Left renal pelvis (tissue), 4 donors: ENCODE data around the gene RPS10. TPM values are rescaled to one million over a fixed set of nuclear protein-coding genes. Genes with fewer than 3 reads are reported as not detected.

Experiments
- DNase-seq, 4 donors: peaks; one replicate each; pipeline ENCODE4 v3.0.0-alpha.2; 2013; ENCODE audit warnings: low read depth in 4 of 4, low spot score in 3 of 4
- polyA plus RNA-seq, 4 donors: library from polyadenylated mRNA; unstranded; fragments of 120-200 nt; gene quantifications; one replicate each; pipeline ENCODE4 v1.2.1, GENCODE V29; 2013; ENCODE audit not compliant: insufficient read length in 4 of 4

Gene RPS10
- 1,000 to 10,000 TPM; 1,176 to 1,427 (median 1,217) TPM for polyA plus RNA-seq

DNA sequence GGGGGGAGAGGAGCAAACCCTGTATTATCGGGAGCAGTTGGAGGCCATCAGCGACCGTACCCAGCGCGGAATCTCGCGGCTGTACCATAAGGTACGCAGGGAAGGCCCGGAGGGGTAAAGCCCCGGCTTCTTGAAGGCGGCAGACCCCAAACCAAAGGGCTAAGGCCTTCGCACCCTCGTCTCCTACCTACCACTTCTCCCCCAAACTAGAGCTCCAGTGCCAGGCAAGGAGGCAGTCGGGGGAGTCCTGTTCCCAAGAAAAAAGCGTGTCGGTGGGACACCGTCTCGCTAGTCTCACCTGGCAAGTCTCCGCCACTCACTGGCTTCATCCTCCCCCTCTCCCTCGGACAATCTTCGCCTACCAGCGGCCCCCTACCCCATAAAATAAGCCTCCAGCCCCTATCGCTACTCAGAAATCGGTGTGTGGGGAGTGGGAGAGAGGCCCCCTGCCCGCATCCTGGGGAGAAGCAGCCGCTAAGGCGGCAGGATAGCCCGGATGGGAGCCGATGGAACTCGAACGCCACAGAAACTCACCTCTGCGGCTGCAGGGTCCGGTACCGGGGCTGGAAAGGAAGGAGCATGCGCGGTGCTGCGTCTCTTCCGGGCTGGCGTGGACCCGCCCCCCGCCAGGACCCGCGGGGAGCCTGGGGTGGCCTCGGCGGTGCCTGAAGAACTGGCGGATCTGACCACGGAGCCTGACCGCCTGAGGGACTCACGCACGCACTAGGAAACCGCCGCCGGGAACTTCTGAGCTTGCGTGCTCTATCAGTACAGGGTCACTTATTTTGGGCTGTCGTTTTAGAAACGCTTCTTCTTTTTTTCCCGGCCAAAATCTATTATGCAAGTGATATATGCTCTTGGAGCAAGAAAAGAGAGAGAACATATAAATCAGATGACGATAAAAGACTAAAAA lies at the start of gene RPS10:
RPS10 (minus strand) TSS at position 572 of the 913 bp plus-strand sequence. CDS start 848 bp downstream, outside the sequence.
- DNase-seq, result peak; percentile 82 to 85 (median 84)

DNA sequence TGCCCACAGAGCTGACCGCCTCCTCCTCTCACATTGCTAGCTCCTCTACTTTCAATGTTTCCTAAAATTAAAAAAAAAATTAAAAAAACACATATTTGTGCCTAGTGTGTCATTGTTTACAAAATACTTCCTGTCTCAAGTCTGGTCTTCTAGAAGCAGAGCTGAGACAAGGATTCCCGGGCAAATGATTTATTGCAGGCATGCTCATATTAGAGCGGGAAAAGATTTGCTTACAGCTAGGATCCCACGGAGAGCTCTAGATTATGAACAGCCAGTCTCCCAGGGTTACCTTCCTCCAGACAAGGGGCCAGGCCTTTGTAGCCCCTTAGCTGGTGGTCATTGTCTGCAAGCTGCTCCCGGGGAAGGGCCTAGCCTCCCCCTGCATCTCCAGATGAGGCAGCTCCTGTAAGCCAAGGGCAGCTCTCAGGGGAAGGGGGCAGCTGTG lies 49.4 kb upstream of the RPS10 start:
- no peak for DNase-seq

DNA sequence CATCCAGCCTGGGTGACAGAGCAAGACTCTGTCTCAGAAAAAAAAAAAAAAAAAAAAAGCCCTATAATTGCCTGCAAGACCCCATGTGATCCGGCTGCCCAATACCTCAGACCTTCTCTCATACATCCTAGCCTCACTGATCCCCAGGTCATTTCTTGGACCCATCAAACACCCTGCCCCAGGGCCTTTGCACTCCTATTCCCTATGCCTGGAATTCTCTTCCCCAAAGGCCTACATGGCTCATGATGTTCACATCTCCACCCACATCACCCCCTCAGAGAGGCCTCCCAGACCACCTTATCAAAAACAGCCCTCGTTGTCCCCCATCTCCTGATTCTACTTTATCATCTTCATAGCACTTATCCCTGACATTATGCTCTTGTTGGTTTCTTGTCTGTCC lies 48.9 kb upstream of the RPS10 start:
- DNase-seq, result no peak

DNA sequence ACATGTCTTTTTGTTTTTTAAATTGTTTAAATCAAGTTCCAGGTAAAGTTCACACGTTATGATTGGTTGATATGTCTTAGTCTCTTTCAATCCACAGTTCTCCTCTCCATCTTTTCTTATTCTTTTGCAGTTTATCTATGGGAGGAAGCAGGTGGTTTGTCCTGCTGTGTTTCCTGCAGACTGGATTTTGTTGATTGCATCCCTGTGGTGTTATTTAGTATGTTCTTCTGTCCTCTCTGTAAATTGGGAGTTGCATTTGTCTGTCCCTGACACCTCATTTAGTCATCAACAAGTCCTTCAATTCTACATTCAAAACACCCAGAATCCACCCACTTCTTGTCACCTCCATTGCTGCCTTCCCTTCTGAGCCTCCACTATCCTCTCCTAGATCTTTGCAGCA lies 48.1 kb upstream of the RPS10 start:
- no peak for DNase-seq

DNA sequence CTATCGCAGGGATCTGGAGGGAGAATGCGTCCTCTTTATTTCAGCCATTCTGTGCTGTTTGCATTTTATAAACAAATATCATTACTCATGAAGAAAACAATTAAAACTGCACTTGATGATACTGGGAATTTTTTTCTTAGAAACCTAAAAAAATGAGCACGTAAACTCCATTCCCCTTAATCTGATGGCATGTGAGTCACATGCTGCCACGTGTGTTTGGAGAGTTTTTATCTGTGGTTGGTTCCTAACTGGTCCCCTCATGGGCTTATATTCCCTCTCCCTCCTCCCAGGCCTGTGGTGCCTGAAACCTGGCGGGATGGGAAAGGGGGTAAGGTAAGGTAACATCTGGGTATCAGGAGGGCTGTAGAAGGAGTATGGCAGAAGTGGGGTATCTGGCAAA lies 46.6 kb upstream of the RPS10 start:
- no peak for DNase-seq

DNA sequence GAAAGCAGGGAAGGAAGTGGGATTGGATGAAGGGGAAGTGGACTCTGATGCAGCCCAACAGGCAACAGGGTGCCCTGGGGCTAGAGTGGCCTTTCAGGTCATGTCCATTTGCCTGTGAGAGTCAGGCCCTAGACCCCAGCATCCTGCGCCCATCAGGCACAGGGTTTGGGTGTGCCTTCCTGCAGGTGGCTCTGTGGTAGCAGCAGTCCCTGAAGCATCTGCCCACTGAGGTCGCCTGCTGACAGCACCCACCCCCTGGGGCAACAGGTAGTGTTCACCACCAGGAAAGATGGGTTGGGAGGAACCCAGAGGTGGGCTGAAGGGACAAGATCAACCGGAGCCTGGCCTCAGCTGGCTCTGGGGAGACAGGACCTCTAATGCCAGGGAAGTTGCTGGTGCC lies 43.6 kb upstream of the RPS10 start:
- DNase-seq, result no peak

DNA sequence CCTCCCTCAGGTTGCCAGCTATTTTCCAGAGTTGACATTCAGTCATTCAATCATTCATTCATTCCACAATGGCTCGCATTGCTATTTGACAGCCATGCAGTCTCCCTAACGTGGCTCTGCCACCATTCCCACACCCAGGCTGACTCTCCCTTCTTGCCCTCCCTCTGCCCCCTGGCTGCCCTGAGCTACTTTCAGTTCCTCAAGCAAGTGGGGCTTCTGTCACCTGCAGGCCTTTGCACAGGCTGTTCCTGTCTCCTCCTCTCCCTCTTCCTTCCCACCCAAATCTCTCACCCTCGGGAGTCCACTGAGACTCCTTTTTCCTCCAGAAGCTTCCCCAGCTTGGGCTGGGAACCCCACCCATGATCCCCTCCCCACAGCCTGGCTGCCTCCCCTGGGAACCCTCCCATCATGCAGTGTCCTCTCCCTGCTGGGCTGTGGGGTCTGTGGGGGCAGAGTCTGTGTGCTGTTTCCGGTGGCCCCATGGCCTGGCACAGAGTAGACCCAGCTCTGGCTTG lies 42.6 kb upstream of the RPS10 start:
- DNase-seq, result no peak

DNA sequence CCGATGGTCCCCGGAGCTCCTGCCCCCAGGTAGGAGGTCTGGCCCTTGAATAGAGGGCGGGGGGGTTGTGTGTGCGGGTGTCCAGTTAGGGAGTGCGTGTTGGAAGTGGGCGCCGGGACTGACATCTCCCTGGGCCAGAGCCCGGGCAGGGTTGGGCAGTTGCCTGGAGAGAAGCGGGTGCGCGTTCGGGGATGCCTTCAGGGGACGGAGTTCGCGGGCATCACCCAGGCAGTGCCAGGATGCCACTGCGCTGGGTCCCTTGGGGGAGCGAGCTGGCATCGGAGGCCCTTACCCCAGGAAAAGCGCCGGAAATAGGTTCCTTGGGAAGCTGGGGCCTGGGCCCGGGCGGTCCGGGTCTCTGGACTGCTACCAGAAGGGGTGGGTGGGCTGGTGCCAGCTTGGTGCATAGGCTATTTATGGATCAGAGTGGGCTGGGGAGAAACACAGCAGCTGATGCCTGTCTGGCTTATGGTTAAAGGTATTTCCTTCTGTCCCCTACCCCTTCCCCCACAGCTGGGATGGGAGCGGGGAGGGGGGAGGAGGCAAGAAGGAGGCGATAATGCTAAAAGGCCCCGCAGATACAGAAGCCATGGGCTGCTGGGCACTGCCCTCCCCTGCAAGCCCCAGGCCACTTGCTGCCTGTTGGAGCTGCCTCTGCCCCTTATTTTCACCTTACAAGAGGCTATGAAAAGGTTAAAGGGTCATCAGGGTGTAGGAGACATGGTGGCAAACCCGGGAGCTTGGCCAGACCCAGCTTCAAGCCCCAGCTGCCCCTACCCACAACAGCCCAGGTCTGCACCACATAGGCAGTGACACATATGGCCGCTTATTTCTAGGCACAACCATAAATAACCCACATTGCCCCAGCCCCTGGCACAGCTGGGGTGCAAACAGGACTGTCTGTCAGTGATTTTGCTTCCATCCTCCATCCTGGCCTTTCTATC lies 40.6 kb upstream of the RPS10 start:
- DNase-seq, result no peak

DNA sequence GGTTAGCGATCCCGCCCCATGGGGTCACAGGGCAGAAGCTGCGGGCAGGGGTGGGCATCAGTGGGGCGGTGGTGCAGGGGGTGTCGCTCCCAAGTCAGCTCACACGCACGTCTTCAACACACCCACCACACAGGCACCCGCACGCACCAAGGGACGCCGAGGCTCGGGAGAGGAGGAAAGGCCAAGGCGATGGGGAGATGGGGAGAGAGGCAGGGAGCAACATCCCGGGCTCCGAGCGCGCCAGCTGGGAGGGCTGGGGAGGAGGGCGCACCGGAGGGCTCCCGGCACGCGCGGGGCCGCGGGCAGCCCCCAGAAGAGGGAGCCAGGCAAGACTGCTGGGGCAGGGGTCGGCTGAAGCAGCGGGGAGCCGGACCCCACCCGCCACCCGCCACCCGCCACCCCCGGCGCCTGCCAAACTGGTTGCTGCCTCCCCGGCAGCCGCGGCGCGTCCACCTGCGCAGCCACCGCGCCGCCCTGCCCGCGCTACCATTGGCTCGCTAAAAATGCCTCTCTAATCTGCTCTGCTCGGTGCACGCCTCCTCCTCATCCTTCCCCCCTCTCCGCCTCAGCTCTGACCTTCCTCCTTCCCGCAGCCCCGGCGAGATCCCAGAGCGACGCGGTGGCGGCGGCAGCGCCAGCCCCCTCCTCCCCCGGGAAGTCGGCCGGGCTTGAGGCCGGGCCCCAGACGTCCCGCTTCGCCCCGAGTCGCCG lies 39.8 kb upstream of the RPS10 start, which contains the start of gene PACSIN1:
PACSIN1 (plus strand) TSS at position 546 of the 711 bp plus-strand sequence. CDS start 60,230 bp downstream, outside the sequence.
- no peak for DNase-seq

DNA sequence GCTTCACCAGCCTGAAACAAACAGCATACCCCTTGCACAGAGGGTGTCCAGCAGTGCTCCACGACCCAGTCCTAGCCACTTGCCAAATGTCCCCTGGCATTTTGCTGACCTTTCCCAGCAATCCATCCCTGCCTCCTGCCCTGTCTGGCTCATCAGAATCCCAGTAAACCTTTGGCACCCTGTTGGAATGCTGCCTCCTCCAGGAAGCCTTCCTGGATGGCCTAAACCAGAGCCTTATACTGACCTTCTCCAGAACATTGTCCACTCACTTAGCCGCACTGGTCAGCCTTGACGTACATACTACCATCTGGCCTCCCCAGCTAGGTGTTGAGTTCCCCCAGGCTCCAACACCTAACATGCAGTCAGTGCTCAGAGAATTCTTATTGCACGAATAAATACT lies 38.0 kb upstream of the RPS10 start:
- no peak for DNase-seq

DNA sequence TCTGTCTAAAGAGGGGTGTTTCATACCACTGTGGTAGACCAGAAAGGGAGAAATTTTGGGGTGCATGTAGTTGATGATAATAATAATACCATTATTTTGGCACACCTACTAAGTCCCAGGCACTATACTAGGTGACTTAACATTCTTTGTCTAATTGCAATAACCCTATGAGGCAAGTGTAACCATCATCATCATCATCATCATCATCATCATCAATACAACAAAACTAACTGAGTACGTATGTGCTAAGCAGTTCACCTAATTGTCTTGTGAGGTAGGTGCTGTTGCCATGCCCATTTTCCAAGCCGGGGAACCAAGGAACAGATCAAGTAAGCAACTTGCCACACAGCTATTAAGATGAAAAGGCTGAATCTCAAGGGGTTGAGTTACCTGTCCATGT lies 37.4 kb upstream of the RPS10 start:
- DNase-seq, result no peak

DNA sequence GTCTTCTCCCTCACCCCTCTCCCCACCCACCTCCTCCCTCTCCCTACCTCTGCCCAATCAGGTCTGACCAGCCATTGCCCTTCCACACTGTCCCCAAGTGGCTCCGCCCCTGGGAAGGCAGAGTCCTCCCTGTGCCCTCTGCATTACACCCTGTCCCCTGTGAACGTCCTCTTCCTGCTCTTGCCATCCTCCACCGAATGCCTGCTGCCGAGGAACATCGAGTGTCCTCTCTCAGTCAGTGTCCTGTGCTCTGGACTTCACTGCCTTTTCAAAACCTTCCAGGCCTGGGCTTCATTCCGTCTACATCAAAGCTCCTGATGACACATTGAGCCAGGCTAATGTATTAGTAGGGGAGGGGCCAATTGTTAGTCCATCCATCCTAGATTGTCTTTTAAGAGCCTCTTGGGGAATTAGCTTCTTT lies 36.7 kb upstream of the RPS10 start:
- DNase-seq, result no peak

DNA sequence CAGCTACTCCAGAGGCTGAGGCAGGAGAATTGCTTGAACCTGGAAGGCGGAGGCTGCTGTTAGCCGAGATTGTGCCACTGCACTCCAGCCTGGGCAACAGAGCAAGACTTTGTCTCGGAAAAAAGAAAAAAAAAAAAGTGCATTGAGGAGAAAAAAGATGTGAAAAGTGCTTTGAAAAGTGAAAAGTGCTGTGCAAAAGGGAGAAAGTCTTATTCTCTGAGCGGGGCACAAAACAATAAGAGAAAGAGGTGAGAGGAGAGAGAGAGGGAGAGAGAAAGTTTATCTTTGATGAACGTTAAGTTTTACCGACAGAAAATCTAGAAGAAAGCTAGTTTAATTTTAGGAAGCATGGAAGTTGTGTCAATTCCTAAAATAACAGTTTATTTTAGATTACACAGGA lies 36.1 kb upstream of the RPS10 start:
- no peak for DNase-seq

DNA sequence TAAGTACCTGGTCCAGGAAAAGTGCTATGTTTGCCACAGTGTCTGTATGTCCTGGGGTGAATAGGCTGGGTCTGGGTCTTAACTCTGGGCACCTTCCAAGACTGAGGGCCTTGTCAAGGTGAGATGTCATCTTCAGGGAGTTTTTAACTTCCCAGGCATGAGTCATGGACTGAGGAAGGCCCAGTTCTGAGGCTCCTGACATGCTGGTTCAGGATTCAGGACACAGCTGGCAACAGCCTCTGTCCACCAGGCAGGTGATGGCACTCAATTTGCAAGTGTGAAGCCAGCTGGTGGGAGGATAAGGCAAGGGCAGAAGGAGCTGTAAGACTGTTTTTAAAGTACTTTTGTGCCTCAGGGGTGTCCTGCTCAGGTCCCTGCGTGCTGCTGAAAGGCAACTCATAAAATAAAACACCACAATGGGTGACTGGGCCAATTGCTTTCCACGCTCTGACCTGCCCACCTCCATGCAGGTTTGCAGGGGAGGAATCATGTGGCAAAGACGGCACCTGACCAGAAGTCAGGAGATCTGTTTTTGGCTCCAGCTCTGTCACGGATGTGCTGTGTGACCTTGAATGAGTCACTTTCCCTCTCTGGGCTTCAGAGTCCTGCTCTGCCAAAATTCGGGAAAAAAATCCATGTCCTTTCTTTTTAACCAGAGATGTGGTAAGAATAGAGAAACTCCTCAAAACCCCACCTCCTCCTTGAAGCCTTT lies 35.1 kb upstream of the RPS10 start:
- DNase-seq, result no peak

DNA sequence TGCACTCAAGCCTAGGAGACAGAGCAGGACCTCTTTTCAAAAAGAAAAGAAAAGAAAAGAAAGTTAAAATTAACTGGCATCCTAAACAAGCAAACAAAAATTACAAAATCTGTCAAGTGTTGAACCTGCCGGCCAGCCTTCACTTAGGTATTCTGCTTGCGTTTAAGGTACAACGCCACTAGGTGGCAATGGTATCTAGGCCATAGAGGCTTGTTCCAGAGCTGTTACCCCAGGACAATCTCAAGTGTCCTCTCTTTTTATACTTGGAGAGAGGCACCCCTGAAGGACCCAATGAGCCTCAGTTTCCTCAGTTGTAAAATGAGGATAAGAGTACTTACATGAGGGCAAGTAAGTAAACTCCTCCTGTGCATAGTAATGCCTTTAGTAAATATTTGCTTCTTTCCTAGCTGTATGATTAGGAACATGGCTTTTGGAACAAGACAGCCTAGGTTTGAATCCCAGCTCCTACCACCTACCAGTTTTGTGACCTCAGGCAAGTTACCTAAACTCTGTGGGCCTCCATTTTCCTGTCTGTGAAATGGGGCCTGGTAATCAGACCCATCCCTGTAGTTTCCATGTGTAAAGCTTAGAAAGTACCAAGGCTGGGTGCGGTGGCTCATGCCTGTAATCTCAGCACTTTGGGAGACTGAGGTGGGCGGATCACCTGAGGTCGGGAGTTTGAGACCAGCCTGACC lies 34.2 kb upstream of the RPS10 start:
- DNase-seq, result no peak

DNA sequence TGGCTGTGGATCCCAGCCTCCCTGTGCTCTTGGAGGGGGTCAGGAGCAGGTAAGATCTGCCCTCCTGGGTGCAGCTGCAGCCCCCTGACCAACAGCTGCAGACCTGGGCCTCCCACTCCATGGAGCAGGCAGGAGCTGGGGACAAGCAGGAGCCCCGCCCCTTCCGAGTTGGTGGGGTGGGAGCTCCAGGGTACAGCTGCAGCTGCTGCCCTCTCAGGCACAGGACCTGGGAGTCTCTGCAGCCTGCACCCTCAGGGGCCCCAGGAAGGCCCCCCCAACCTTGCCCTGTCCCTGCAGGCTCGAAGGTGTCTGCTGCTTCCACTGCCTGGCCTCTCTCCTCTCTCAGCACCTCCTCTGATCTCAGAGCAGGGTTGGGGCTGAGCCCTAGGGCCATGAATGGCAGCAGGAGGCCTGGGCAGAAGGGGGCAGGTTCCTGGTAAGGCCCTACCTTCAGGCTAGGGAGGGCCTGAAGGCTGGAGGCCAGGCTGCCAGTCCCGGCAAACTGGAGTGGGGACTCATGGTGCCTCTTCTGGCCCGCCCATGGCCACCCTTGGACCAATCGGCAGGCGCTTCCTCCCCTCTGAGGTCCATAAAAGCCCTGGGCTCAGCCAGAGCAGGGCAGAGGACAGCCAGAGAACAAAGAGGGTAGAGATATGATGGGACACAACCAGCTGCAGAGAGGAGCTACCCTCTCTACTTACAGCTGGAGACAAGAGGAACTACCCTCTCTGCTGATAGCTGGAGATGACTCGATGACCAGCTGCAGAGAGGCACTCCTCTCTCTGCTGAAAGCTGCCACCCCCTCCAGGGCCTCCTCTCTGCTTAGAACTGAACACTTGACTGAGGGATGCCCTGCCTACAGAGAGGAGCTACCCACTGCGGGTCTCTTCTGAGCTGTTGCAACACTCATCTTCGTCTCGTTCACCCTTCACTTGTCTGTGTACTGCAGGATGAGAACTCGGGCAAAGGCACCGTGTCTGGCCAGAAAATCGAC lies 32.2 kb upstream of the RPS10 start:
- DNase-seq, result no peak

DNA sequence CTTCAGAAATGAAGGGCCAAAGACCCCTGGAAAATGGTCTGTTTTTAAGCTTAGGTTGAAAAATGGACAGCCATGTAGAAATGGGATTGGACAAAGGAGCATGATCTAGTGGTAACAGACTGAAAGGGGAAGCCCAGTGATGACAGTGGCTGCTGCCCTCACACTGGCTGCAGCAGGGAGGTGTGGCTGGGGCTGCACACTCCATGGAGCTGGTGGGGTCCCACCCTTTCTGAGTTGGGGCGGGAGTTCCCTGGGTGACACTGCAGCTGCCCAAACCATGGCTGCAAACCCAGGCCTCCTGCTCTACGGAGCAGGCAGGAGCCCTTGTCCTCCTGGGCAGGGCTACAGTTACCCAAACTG lies 31.5 kb upstream of the RPS10 start:
- DNase-seq, result no peak

DNA sequence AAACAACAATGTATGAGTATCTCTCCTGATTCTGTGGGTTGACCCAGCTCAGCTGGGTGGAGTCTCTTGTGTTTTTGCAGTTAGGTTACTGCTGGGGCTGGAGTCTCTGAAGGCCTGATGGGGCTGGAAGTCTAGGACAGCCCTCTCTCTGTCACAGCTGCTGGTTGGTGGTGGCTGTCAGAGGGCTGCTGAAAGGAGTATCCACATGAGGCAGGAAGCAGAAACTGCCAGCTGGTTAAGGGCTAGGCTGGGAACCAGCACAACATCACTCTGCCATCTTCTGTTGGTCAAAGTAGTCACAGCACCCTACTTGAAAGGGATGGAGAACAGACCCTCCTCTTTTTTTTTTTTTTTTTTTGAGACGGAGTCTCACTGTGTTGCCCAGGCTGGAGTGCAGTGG lies 30.0 kb upstream of the RPS10 start:
- no peak for DNase-seq
